Mucosa of descending colon (tissue), 3 donors: ENCODE results near the gene CFAP119. TPM values are rescaled to one million over a fixed set of nuclear protein-coding genes. Genes with fewer than 3 reads are reported as not detected.

Source experiments
- ATAC-seq: fragments of 200-7000 bp; cut with Tn5 transposase; one replicate; pipeline ENCODE4 v1.9.1; 2020; ENCODE audit warnings: mild to moderate bottlenecking, moderate library complexity
- DNase-seq, 3 donors: peaks; one replicate each; pipeline ENCODE4 v3.0.0-alpha.2; 2020
- H3K36me3 ChIP-seq: fragments of 200-600 bp; one replicate; pipeline ENCODE4 v1.8.0; 2021; ENCODE audit warnings: low read depth, mild to moderate bottlenecking
- H3K4me1 ChIP-seq: fragments of 200-600 bp; one replicate; pipeline ENCODE4 v1.8.0; 2021; ENCODE audit warnings: low read depth, mild to moderate bottlenecking
- H3K4me3 ChIP-seq: fragments of 200-600 bp; one replicate; pipeline ENCODE4 v1.8.0; 2021; ENCODE audit warnings: mild to moderate bottlenecking
- H3K9me3 ChIP-seq: fragments of 200-600 bp; one replicate; pipeline ENCODE4 v1.8.0; 2021; ENCODE audit warnings: mild to moderate bottlenecking
- CTCF ChIP-seq: fragments of 200-600 bp; IDR thresholded peaks from one replicate; pipeline ENCODE4 v1.8.0; 2022; ENCODE audit warnings: antibody characterized with exemption, mild to moderate bottlenecking
- intact Hi-C, 2 donors: fragments of 100-400 bp; cut with DNase I in 1 of 2; cut with micrococcal nuclease in 1 of 2; formaldehyde crosslinking; loops; one replicate each; pipeline versions ENCODE4 v1.11.0 to v1.11.1; 2022; cut with DNase I, micrococcal nuclease
- total RNA-seq, 3 donors: library from RNA; stranded (reverse); fragmentation: NEBNext Ultra II Directional in 2 of 3; extraction: Animal tissue kit (Norgen Biotek cat#: 25700) in 2 of 3; gene quantifications; one replicate each; pipeline versions ENCODE4 v1.2.1 to v1.2.4, GENCODE V29; 2021 to 2023
- donor health status: DM: no; HTN: no; CAD: no; lungs with moderate emphysema.
- donor health status: DM: no; HTN: no; CAD: no.
- donor health status: DM: no; HTN: yes; CAD: no.

The CFAP119 gene
- total RNA-seq, 3 donors from 2014 or later, result 4.6 to 5.5 (median 5.1) TPM

DNA sequence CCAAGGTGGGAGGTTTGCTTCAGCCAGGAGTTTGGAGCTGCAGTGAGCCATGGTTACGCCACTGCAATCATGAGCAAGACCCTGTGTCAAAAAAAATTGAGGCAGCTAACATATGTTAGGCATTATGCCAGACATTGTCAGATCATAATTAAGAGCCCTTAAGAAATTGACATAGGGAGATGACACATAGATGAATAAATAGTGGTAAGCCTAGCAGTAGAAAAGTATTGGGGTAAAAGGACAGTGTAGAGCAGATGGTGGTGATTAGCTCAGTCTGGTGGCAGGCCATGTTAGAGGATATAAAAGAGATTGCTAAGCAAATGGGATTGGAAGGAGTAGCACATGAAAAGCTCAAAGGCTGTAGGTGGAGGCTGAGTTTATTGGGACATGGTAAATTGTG lies 40.3 kb downstream of the CFAP119 start:
- no peak for TF ChIP-seq CTCF
- intact Hi-C loops, result no loop called here
- DNase-seq (no peak), ATAC-seq (peak; percentile 8)
- Histone ChIP-seq H3K4me1 (peaks cover 21% of the 10 kb centered on the region), H3K36me3 (peaks cover 36% of the 10 kb centered on the region), H3K9me3 (no peaks in the 10 kb centered on the region), H3K4me3 (no peak overlapping the region)

- TF ChIP-seq CTCF, result no peak
- DNase-seq, result no peak
- intact Hi-C loops, result no loop called here
Observed at GRCh38 chr16:30721167-30721566, 40.7 kb downstream of the CFAP119 start.

GRCh38 chr16:30720694-30721093 lies 41.2 kb downstream of the CFAP119 start:
- no peaks in the 10 kb centered on the region for H3K9me3 ChIP-seq
- H3K4me3 ChIP-seq, result no peak overlapping the region
- DNase-seq (no peak), ATAC-seq (no peak)
- peaks cover 37% of the 10 kb centered on the region for H3K36me3 ChIP-seq
- peaks cover 14% of the 10 kb centered on the region for H3K4me1 ChIP-seq
- intact Hi-C loops, result no loop called here
- TF ChIP-seq CTCF, result no peak

More at GRCh38 chr16:30721167-30721566, 40.7 kb downstream of the CFAP119 start:
- Histone ChIP-seq H3K9me3 (no peaks in the 10 kb centered on the region), H3K4me3 (no peak overlapping the region), H3K4me1 (peaks cover 18% of the 10 kb centered on the region), H3K36me3 (peaks cover 37% of the 10 kb centered on the region)
- no peak for ATAC-seq

DNA sequence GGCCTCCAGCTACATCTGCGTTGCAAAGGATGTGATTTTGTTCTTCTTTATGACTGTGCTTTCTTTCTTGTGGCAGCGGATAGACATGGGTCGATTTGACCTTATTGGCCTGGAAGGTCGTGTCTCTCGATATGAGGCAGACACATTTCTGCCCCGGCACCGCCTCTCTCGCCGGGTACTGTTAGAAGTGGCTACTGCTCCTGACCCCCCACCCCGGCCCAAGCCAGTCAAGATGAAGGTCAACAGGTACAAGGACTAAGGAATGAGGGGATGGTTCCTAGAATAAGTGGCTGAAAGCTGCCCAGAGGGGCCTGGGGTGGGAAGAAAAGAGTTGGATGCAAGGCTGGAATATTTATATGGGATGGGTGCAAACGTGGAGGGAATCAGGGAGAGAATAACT lies 41.8 kb downstream of the CFAP119 start:
- Histone ChIP-seq H3K9me3 (no peaks in the 10 kb centered on the region), H3K36me3 (peaks cover 41% of the 10 kb centered on the region), H3K4me3 (no peak overlapping the region), H3K4me1 (peaks cover 10% of the 10 kb centered on the region)
- no peak for TF ChIP-seq CTCF
- ATAC-seq (no peak), DNase-seq (no peak)
- intact Hi-C loops, result no loop called here

- TF ChIP-seq CTCF, result no peak
- Histone ChIP-seq H3K4me1 (no peaks in the 10 kb centered on the region), H3K4me3 (no peak overlapping the region), H3K36me3 (peaks cover 45% of the 10 kb centered on the region), H3K9me3 (no peaks in the 10 kb centered on the region)
- intact Hi-C loops, result no loop called here
- ATAC-seq (peak; percentile 65), DNase-seq (no peak)
Observed at GRCh38 chr16:30715750-30716445, 46.0 kb downstream of the CFAP119 start.
